GM18520 (cell line): ENCODE measurements around the gene PIEZO1.

Experiments used
- ATAC-seq: cut with Tn5 transposase; IDR thresholded peaks from one replicate; pipeline ENCODE4 v1.9.1; 2021; ENCODE audit not compliant: unreplicated experiment

The PIEZO1 gene

GRCh38 chr16:88769617-88770460, 15.2 kb downstream of the PIEZO1 start:
- no peak for ATAC-seq

- ATAC-seq, result no peak
These were observed 16.8 kb downstream of the PIEZO1 start for GRCh38 chr16:88768071-88768783.

- ATAC-seq, result no peak
These were observed 17.4 kb downstream of the PIEZO1 start for GRCh38 chr16:88767546-88768070.

- no peak for ATAC-seq
These were observed 18.0 kb downstream of the PIEZO1 start for GRCh38 chr16:88766975-88767374.

GRCh38 chr16:88764913-88765349, 20.1 kb downstream of the PIEZO1 start:
- ATAC-seq, result no peak

GRCh38 chr16:88764080-88764479, 20.9 kb downstream of the PIEZO1 start:
- no peak for ATAC-seq

- no peak for ATAC-seq
These were observed 21.4 kb downstream of the PIEZO1 start for GRCh38 chr16:88763502-88764053.

GRCh38 chr16:88762941-88763340, 22.1 kb downstream of the PIEZO1 start:
- ATAC-seq, result no peak

GRCh38 chr16:88762258-88762870, 22.7 kb downstream of the PIEZO1 start:
- ATAC-seq, result no peak

GRCh38 chr16:88761830-88762229, 23.2 kb downstream of the PIEZO1 start:
- no peak for ATAC-seq

GRCh38 chr16:88761143-88761534, 23.9 kb downstream of the PIEZO1 start:
- no peak for ATAC-seq

GRCh38 chr16:88760424-88761142, 24.4 kb downstream of the PIEZO1 start:
- ATAC-seq, result no peak

- no peak for ATAC-seq
These were observed 25.1 kb downstream of the PIEZO1 start for GRCh38 chr16:88759976-88760350.

GRCh38 chr16:88759245-88759975, 25.6 kb downstream of the PIEZO1 start:
- ATAC-seq, result no peak

GRCh38 chr16:88758944-88759244, 26.1 kb downstream of the PIEZO1 start:
- no peak for ATAC-seq

- ATAC-seq, result no peak
These were observed 26.6 kb downstream of the PIEZO1 start for GRCh38 chr16:88758227-88758943.

- no peak for ATAC-seq
These were observed 29.1 kb downstream of the PIEZO1 start for GRCh38 chr16:88755745-88756443.

- ATAC-seq, result no peak
These were observed 29.9 kb downstream of the PIEZO1 start for GRCh38 chr16:88754912-88755744.
